ENCODE measurements around the gene EXO1.

EXO1 gene

DNA sequence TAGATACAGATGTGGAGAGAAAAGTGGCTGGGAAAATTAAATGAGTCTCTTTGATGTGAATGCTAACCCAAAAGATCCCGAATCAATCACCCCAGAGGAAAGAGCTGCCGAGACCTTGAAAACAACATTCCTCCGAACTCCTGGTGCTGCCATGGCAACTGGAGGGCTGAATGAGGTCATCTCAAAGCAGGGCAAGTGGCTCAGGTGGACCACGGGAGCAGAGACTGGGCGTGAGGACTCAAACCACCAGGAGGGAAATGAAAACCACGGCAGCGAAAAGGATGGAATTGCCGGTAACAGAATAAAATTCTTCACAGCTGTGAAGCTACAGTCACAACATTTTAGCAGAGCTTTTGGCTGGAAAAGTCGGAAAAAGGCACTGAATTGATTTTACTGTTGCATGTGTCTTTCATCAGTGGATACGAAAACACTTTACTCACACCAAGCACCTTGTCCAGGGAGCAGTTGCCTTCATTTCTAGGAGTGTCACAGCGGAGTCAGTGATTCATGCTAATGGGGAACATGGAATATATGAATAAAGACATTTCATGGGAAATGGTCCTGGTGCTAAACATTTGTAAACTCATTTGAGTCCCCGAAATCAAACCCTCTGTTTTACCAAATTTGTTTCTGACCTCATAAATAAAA, 86.3 kb downstream of the EXO1 start:
- H3K4me1 ChIP-seq (ENCODE audit: insufficient read depth, low read length) = peaks cover 9% of the 10 kb centered on the region
- no peaks in the 10 kb centered on the region; the same call in 1 of the 2 replicates for H3K9me3 ChIP-seq (ENCODE audit: control insufficient read depth, insufficient read depth, low read length)
- no peaks in the 10 kb centered on the region for H3K36me3 ChIP-seq (ENCODE audit: insufficient read depth, low read length)
- H3K9ac ChIP-seq (ENCODE audit: low read depth, low read length) = no peak overlapping the region

DNA sequence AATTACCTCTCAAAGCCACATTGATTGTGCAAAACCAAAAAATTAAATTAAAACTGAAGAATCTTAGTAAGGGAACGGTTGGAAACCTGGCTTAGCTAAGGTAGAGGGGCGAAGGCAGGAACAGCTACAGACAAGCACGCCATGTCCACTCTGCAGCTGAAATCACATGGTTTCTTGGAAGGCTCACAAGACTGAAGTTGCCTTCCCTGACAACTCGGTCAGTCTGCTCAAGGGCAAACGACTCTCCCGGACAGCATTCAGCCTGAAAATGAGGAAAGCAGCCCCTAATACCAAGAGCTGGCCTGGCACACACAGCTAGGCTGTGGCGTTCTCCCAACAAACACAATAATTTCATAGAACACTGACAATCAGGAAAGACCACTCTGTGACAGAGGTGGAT, 86.9 kb downstream of the EXO1 start:
- Histone ChIP-seq H3K36me3 (ENCODE audit: insufficient read depth, low read length) (no peaks in the 10 kb centered on the region), H3K4me1 (ENCODE audit: insufficient read depth, low read length) (peaks cover 9% of the 10 kb centered on the region), H3K9ac (ENCODE audit: low read depth, low read length) (no peak overlapping the region), H3K9me3 (ENCODE audit: control insufficient read depth, insufficient read depth, low read length) (no peaks in the 10 kb centered on the region; the same call in 1 of the 2 replicates)

All from ES-I3 (cell line).